WTC11 (cell line): Measurements from ENCODE around the gene GPA33.

Source experiments
- ATF2 ChIP-seq: sonication (generic); formaldehyde crosslinking; IDR thresholded peaks from 2 replicates; pipeline ENCODE4 v1.8.1; 2022; ENCODE audit warnings: low read depth, missing genetic modification reagents, borderline replicate concordance
- CTCF ChIP-seq: fragments of 200-600 bp; IDR thresholded peaks from 2 replicates; pipeline ENCODE4 v1.8.0; 2022; ENCODE audit warnings: antibody characterized with exemption
- E2F4 ChIP-seq: sonication (generic); formaldehyde crosslinking; IDR thresholded peaks from 2 replicates; pipeline ENCODE4 v1.8.1; 2022; ENCODE audit warnings: low read depth, mild to moderate bottlenecking, moderate library complexity, missing genetic modification reagents, borderline replicate concordance
- IRF2 ChIP-seq: sonication (generic); formaldehyde crosslinking; IDR thresholded peaks from 2 replicates; pipeline ENCODE4 v1.8.0; 2022; ENCODE audit warnings: low read depth, missing genetic modification reagents, borderline replicate concordance
- MAX ChIP-seq: sonication (generic); formaldehyde crosslinking; IDR thresholded peaks from 2 replicates; pipeline ENCODE4 v1.8.0; 2022; ENCODE audit warnings: mild to moderate bottlenecking, missing genetic modification reagents
- NR3C1 ChIP-seq: sonication (generic); formaldehyde crosslinking; conservative IDR thresholded peaks from 2 replicates; pipeline ENCODE4 v1.8.1; 2023; ENCODE audit warnings: low read depth, mild to moderate bottlenecking, missing genetic modification reagents
- PRRX2 ChIP-seq: fragments of 250-450 bp; sonication (Bioruptor Pico); IDR thresholded peaks from 2 replicates; pipeline ENCODE4 v1.8.0; 2021; ENCODE audit warnings: mild to moderate bottlenecking
- USF1 ChIP-seq: sonication (generic); formaldehyde crosslinking; IDR thresholded peaks from 2 replicates; pipeline ENCODE4 v1.8.0; 2022; ENCODE audit warnings: mild to moderate bottlenecking, missing genetic modification reagents
- ZNF263 ChIP-seq: sonication (generic); formaldehyde crosslinking; IDR thresholded peaks from 2 replicates; pipeline ENCODE4 v1.8.1; 2022; ENCODE audit warnings: low read depth, mild to moderate bottlenecking, moderate library complexity, missing genetic modification reagents
- ZNF281 ChIP-seq: sonication (generic); formaldehyde crosslinking; IDR thresholded peaks from 2 replicates; pipeline ENCODE4 v1.8.0; 2023; ENCODE audit warnings: mild to moderate bottlenecking, missing genetic modification reagents

- TF ChIP-seq CTCF, result no peak
- no peak for TF ChIP-seq IRF2 (CRISPR knock-in tag)
- TF ChIP-seq NR3C1 (CRISPR knock-in tag), result no peak
- TF ChIP-seq ZNF281 (CRISPR knock-in tag), result no peak
- TF ChIP-seq MAX (CRISPR knock-in tag), result no peak
- TF ChIP-seq E2F4, result no peak
- TF ChIP-seq USF1, result no peak
- TF ChIP-seq PRRX2 (CRISPR knock-in tag), result no peak
- no peak for TF ChIP-seq ATF2 (CRISPR knock-in tag)
- TF ChIP-seq ZNF263 (CRISPR knock-in tag), result no peak
Measured at GRCh38 chr1:167056529-167057231, 33.5 kb downstream of the GPA33 start.
